NCI-H82 treated with DMSO at 0.1 percent for 48 hours (cell line): Measurements from ENCODE around the gene HMG20B.
"Not testable (repeated sequence)": the region's sequence is repeated elsewhere in the genome, so short reads cannot be mapped to it uniquely, and the experiment has no call there.

Experiments
- DNase-seq: peaks from one replicate; lab custom pipeline; 2025; ENCODE audit not compliant: unreplicated experiment; lab: John Stamatoyannopoulos, UW

The HMG20B gene

DNA sequence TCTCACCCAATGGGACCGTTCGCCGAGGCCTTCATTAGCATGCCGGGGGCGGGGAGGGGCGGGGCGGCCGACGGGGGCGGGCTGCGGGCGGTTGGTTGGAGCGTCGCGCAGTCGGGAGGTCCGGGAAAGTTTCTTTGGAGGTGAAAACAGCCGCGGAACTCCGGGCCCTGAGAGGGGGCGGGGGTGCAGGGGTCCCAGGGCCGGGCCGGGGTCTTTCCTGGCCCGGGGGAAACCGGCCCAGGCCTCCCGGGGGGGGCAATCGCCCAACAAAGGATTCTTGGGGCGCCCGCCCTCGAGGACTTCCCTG is at the start of gene HMG20B:
Gene HMG20B, plus strand, starts transcription at position 90 of the 307 bp plus-strand sequence. CDS start 366 bp downstream, outside the sequence.
- no peak for DNase-seq

DNA sequence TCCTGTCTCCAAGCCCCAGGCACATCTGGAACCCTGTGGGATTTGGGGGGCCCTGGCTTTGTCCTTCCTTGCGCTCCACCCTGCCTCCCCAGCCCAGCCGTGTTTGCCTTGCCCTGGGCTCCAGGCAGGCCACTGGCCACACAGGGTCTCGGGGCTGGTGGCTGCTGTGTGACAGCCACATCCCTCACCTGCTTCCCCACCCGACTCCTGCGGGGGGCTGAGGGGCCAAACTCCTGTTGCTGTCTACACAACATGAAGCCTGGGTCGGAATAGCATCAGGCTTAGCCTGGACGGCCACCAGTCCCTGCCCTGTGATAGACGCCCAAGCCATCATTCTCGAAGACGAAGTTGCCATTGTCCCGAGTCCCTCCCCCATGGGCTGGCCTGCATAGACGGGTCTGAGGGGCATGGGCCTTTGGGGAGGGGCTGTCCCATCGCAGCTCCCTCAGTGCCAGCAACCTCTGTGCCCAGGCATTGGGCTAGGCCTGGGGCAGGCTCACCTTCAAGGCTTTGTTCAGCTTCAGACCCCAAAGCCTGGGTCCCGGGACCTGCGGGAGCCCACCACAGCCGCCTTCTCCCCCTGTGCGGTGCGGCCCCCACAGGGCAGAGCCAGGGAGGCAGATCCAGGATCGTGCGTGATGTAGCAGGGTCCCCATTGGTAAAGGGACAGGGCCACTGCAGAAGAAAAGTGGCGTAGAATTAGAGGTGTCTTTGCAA is 49.2 kb upstream of the HMG20B start:
- no peak for DNase-seq

DNA sequence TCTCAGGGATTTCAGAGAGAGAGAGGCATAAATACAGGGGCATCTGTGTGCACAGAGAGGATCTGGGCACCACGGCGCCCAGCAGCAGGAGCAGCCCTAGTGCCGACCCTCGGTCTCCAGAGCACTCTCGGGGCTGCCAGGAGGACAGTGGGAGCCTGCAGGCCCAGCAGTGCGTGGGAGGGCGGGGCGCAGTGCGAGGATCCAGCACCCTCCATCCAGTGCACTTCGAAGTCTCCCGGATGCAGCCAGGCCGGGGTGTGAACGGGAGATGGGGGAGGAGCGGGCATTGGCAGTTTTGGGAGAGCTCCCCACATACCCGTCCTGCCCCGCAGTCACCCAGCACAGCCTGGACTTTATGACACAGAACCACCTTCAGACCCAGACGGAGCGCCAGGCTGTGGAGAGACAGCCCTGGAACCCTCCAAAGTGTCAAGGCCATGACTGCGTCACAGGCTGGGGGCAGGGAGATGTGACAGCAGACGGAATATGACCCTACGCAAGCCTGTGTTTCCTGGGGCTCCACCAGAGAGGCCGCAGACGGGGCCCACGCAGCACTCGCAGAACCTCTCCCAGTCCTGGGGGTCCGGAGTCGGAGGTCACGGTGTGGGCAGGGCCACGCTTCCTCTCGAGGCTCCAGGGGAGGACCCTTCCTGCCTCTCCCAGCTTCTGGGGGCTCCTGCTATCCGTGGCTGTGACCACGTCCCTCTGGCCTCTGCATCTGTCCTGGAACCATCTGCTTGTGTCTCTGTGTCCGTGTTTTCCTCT is 48.5 kb upstream of the HMG20B start:
- DNase-seq, result no peak

DNA sequence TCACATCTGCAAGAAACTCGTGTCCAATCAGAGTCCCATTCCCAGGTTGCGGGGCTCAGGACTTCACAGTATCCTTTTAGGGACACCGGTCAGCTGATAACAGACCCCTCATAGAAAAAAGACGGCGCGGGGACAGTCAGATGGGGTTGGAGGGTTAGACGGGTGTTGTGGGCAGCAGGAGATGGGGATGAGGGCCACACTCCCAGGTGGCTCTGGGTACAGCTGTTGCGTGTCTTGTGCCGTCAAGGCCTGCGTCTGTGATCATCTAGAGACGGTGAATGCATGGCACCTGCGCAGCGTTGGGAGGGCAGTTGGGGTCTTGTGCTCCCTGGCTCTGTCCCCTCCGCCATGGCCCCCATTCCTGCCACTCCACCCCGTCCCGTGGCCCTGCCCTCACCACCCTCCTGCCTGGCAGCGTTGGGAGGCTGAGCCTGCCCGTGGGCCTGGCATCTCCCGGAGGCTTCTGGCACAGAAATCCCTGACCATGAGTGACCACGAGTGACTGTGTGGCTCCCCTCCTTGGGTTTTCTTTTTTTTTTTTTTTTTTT is 47.8 kb upstream of the HMG20B start:
- DNase-seq, result no peak

DNA sequence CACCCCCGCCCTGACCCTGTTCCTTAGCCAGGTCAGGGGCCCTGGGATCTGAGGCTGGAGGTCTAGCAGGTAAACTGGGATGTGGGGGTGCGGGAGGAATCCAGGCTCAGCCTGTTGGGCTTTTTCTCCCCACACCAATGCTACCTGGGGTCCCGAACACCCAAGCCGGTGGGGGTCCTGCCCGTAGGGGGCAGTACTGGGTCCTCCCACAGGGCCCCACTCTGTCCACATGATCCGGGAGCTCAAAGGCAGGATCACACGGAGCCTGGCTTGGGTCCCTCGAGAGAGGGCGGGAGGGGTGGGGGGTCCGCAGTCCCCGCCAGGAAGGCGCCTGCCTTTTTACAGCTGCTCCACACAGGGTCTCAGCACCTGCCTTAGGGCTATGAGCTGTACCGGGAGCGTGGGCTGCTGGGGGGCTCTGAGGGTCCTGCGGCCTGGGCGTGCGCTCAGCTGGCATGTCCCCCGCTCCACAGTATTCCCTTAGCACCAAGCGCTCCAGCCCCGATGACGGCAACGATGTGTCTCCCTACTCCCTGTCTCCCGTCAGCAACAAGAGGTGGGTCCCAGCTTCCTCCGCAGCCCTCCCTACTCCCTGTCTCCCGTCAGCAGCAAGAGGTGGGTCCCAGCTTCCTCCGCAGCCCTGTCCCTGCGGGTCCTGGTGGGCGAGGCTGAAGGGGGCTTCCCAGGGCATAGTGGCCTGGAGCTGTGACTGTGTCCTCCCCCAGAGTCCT is 46.1 kb upstream of the HMG20B start:
- DNase-seq, result no peak

DNA sequence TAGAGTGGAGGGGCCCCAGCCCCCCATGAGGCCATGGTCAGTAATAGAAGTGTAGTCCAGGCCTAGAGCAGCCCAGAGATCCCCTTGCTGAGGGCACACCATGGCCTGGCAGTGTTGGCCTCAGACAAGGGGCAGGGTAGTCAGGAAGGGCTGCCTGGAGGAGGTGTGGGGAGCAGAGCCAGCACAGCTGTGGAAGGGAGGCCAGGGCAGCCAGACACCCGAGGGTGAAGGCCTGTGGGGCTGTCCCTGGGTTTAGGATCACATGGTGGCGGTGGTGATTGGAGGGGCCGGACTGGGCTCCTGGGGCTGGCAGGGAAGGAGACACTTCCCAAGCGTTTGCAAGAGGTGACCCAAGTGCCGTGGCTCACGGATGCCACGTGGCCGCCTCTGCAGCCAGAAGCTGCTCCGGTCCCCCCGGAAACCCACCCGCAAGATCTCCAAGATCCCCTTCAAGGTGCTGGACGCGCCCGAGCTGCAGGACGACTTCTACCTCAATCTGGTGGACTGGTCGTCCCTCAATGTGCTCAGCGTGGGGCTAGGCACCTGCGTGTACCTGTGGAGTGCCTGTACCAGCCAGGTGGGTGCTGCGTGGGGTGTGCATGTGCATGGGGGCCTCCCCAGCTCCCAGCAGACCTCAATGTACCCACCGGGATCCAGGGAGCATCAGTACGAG is 45.4 kb upstream of the HMG20B start:
- DNase-seq, result no peak

DNA sequence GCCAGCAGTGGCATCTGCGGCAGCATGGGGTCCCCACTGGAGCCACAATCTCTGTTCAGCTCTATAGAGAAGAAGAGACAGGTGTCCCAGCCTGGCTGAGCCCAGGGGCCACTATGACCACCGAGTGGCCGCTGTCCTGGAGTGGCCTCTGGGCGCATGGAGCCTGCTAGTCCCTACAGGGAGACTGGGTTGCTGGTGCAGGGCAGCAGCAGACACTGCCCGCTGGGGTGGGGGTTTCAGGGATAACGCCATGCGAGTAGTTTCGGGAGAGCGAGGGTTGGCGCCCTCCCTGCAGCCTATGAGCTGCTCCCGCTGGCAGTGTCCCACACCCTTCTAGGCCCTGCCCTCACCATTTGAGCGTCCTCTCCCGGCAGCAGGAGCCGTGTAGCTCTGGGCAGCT is 44.7 kb upstream of the HMG20B start:
- DNase-seq, result no peak

DNA sequence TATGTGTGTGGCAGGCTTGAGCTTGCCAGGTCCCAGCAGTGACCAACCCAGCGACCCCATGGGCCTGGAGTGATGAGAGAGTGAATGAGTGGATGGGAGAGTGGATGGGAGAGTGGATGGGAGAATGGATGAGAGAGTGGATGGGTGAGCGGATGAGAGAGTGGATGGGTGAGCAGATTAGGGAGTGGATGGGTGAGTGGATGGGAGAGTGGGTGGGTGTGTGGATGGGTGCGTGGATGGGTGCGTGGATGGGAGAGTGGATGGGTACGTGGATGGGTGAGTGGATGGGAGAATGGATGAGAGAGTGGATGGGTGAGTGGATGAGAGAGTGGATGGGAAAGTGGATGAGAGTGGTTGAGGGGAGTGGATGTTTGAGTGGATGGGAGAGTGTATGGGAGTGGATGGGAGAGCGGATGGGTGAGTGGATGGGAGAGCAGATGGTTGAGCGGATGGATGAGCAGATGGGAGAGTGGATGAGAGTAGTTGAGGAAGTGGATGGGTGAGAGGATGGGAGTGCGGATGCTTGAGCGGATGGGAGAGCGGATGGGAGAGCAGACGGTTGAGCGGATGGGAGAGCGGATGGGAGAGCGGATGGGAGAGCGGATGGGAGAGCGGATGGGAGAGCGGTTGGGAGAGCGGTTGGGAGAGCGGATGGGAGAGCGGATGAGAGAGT is 44.1 kb upstream of the HMG20B start:
- DNase-seq, result no peak

DNA sequence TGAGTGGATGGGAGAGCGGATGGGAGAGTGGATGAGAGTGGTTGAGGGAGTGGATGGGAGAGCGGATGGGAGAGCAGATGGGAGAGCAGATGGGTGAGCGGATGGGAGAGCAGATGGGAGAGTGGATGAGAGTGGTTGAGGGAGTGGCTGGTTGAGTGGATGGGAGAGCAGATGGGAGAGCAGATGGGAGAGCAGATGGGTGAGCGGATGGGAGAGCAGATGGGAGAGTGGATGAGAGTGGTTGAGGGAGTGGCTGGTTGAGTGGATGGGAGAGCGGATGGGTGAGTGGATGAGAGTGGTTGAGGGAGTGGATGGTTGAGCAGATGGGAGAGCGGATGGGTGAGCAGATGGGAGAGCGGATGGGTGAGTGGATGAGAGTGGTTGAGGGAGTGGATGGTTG is 43.4 kb upstream of the HMG20B start:
- DNase-seq, result not testable (repeated sequence)

DNA sequence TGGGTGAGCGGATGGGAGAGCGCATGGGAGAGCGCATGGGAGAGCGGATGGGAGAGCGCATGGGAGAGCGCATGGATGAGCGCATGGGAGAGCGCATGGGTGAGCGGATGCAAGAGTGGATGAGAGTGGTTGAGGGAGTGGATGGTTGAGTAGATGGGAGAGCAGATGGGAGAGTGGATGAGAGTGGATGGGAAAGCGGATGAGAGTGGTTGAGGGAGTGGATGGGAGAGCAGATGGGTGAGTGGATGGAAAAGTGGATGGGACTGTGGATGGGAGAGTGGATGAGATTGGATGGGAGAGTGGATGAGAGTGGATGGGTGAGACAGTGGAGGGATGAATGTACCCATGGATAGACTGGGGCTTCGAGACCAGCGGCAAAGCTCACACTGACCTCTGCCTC is 42.4 kb upstream of the HMG20B start:
- DNase-seq, result no peak

DNA sequence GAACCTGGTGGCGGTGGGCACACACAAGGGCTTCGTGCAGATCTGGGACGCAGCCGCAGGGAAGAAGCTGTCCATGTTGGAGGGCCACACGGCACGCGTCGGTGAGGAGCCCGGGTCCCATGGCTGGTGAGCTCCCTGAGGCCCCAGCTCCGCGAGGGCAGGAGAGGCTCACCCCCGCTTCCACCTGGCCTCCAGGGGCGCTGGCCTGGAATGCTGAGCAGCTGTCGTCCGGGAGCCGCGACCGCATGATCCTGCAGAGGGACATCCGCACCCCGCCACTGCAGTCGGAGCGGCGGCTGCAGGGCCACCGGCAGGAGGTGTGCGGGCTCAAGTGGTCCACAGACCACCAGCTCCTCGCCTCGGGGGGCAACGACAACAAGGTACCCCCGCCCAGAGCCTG is 41.0 kb upstream of the HMG20B start:
- DNase-seq, result no peak

DNA sequence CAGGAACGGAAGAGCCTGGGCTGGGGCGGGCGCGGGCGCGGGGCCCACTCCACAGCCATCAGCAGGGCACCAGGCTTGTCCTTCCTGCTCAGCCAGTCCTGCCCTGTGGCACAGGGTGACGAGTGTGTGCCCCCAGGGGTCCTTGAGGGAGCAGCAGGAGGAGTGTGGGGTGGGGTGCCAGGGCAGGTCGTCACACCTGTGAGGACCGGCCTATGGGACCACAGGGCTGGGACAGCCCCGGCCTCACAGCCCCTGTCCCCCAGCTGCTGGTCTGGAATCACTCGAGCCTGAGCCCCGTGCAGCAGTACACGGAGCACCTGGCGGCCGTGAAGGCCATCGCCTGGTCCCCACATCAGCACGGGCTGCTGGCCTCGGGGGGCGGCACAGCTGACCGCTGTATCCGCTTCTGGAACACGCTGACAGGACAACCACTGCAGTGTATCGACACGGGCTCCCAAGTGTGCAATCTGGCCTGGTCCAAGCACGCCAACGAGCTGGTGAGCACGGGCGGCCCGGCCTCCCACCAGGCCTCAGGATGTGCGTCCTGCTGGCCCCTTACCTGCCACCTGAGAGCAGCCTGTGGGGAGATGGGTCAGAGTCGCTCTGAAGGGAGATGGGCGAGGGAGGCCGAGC is 40.5 kb upstream of the HMG20B start:
- DNase-seq, result no peak

DNA sequence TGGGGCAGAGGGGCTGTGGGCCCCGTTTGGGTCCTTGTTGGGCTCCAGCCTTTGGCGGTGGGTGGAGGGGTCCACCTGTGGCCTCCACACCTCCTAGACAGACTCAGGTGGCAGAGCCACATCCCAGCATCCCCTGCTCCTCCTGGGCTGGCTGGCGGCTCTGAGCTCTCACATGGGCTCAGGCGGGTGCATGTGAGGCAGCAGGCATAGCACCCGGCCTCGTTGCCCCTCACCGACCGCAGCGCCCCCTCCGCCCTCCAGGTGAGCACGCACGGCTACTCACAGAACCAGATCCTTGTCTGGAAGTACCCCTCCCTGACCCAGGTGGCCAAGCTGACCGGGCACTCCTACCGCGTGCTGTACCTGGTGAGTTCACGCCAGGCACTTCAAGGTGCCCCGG is 39.7 kb upstream of the HMG20B start:
- DNase-seq, result no peak

DNA sequence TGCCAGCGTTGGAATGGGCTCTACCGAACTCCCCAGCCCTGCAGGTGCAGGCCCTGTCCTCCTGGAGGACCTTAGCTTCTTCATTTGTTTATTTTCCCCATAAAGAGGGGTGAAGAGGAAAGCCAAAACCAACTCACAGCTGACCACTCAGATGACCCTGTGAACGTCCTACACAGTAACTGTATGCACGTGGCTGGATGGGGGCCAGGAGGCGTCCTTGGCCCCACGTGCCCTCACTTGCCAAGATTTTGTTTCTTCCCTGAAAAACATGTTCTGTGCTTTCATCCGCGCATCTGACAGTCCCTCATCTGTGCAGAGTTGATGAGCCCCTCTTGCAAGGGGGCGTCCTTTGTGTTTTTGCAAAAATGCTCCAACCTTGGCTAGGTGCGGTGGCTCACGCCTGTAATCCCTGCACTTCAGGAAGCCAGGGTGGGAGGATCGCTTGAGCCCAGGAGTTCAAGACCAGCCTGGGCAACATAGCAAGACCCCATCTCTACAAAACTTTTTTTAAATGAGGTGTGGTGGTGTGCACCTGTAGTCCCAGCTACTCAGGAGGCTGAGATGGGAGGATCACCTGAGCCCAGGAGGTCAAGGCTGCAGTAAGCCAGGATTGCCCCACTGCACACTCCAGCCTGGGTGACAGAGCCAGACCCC is 39.1 kb upstream of the HMG20B start:
- no peak for DNase-seq

DNA sequence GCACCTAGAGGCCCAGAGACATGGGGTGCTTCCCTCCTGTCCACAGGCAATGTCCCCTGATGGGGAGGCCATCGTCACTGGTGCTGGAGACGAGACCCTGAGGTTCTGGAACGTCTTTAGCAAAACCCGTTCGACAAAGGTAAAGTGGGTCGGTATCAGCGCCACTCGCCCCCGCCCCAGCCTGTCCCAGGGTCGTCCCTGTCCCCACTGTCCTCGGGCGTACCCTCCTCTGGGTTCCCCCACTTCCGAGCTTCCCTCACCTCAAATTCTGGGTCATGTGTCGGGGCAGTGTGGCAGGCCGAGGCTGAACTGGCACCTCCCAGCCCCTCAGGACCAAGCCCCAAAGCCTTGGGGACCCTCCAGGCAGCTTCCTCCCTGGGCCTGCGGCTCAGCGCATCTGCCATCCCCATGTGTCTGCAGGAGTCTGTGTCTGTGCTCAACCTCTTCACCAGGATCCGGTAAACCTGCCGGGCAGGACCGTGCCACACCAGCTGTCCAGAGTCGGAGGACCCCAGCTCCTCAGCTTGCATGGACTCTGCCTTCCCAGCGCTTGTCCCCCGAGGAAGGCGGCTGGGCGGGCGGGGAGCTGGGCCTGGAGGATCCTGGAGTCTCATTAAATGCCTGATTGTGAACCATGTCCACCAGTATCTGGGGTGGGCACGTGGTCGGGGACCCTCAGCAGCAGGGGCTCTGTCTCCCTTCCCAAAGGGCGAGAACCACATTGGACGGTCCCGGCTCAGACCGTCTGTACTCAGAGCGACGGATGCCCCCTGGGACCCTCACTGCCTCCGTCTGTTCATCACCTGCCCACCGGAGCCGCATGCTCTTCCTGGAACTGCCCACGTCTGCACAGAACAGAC is 38.1 kb upstream of the HMG20B start:
- DNase-seq, result no peak

DNA sequence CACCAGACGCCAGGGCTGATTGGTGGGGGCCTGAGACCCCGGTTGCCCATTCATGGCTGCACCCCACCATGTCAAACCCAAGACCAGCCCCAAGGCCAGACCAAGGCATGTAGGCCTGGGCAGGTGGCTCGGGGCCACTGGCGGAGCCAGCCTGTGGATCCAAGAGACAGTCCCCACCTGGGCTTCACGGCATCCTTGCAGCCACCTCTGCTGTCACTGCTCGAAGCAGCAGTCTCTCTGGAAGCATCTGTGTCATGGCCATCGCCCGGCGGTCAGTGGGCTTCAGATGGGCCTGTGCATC is 37.6 kb upstream of the HMG20B start:
- DNase-seq, result no peak

DNA sequence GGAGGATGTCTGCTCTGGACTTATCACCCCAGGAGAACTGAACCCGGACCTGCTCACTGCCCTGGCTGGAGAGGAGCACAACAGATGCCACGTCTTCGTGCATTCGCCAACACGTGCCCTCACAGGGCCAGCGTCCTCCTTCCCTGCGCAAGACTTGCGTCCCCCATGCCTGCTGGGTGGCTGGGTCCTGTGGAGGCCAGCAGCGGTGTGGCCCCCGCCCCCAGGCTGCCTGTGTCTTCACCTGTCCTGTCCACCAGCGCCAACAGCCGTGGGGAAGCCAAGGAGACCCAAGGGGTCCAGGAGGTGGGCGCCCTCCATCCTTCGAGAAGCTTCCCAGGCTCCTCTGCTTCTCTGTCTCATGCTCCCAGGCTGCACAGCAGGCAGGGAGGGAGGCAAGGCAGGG is 37.2 kb upstream of the HMG20B start:
- no peak for DNase-seq

DNA sequence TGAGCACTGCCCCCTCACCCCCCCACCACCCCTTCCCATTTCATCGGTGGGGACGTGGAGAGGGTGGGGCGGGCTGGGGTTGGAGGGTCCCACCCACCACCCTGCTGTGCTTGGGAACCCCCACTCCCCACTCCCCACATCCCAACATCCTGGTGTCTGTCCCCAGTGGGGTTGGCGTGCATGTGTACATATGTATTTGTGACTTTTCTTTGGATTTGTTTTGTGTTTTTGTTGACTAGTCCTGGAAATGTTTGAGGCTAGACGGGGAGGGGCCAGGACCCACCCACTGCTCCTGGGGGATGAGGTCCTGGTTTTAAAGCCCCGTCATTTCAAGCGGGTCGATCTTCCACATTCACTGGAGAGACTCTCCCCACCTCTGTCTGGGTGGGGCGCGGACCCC is 36.8 kb upstream of the HMG20B start:
- DNase-seq, result no peak
